ENCODE data around the gene IGFN1. TPM values are rescaled to one million over a fixed set of nuclear protein-coding genes. Genes with fewer than 3 reads are reported as not detected.
A peak's percentile ranks its signal among the peaks of the same experiment; 100 is the strongest.

IGFN1 gene
- total and polyA plus RNA-seq, 7 donors = under 0.01 to 0.55 (median 0.14) TPM; not detected in 3

DNA sequence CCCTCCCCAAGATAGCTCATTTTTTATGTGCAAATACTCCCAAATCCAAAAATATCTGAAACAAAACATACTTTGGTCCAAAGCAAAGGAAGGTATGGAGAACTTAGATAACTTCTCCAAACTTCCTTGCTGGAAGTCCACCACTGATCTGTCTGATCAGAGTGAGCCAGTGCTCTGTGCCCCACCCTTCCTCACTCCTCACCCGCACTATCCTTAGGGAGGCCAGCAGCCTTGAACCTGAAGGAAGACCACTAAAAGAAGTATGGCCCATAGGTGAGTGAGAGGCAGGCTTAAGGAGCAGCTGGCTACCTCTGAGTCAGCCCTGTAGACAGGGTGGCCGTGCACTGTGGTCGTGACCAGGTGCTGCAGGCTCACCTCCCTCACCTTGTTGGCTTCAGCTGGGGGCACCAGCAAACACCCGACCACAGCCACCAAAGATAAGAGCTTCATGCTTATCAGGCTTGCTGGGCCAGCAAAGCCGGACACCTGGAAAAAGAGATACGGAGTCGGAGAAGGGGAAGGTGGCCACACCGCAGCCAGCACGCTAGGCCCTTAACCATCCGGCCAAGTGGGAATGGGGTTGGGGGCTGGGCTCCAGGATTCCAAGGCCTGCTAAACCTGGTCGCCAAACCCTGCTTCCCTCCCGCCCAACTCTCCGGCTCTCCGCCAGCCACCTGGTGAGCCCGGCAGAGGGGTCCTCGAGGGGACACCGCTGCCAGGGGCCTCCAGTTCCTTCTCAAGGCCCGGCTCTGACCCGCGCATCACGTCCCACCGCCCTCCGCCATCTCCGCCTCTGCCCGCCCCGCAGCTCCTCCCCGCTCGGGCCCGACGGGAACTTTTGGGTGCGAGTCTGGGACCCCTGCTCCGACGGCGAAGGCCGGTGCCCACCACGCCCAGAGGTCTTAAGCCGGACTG, 36.9 kb upstream of the IGFN1 start:
- H3K9me3 ChIP-seq = no peaks in the 10 kb centered on the region
- no peak for DNase-seq
- H3K4me3 ChIP-seq = peak overlapping the region; percentile 65 to 91 (median 90)
- H3K27ac ChIP-seq = peak overlapping the region; percentile 78 to 86 (median 80)
- intact Hi-C loops (cut with DNase I) = loop anchor here (1.0 kb wide), 1 partner anchor 17 kb away; no protein-coding TSS in a partner anchor
- H3K4me1 ChIP-seq = peaks cover 0 to 20% (median 13%) of the 10 kb centered on the region in 4 donors
- TF ChIP-seq EP300 (IDR thresholded peaks at IDR 0.05) = no peak
- no peak for TF ChIP-seq POLR2A (IDR thresholded peaks at IDR 0.05)
- no peak for TF ChIP-seq CTCF (IDR thresholded peaks at IDR 0.05)
- no peak for TF ChIP-seq POLR2AphosphoS5 (IDR thresholded peaks at IDR 0.05)
- H3K36me3 ChIP-seq = peaks cover 0 to 32% (median 7%) of the 10 kb centered on the region in 4 donors
- no peaks in the 10 kb centered on the region for H3K27me3 ChIP-seq
- WGBS, 2 donors = 2 to 3% methylated on average over 37 of the region's 37 CpGs

DNA sequence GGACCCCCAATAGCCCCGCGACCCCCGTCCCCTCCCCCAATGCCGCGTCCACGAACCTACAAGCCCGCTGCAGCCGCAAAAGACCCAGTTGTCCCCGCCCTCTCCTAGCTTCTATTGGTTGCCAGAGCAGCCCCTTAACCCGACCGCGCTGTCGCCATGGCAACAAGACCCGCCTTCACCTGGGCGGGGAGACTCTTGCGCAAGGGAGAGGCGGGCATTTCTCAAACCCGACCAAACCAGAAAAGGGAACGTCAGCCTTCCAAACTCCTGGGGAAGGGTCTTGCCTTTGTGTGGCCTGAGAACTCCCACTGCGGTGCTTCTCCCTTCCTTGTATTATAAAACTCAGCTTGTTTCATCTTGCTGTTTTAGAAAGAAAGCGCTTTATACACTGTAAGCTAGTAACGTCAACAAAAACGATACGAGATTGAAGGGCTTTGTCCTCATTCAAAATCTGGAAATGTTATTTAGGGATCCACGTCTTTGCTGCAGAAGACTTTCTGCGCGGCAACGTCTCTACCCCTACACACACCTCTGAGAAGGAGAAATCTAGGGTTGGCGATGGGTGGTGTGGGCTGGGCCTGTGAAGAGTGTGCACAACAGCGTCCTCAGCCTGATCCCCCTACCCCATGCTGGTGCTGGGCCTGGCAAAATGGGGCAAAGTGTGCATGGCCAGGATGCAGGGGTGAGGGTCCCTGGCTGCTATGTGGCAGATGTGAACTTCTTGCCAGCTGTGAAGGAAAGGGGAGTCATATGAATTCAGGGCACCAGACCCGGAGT, 36.0 kb upstream of the IGFN1 start, which contains the start of gene TMEM9:
TMEM9 (minus strand) TSS at position 86 of the 777 bp plus-strand sequence. CDS start 551 bp downstream, outside the sequence.
- peak; percentile 99 for DNase-seq
- peak within 1 kb of the TSS; percentile 65 to 91 (median 90) for H3K4me3 ChIP-seq
- H3K27ac ChIP-seq = peak within 1 kb of the TSS; percentile 78 to 86 (median 80)
- intact Hi-C loops (cut with DNase I) = loop anchor here (1.0 kb wide), 1 partner anchor 16 kb away; no protein-coding TSS in a partner anchor
- H3K27me3 ChIP-seq = no peaks in the 10 kb centered on the region
- H3K36me3 ChIP-seq = peaks cover 0 to 23% (median 5%) of the 10 kb centered on the region in 4 donors
- H3K4me1 ChIP-seq = peaks cover 0 to 20% (median 13%) of the 10 kb centered on the region in 4 donors
- 8 to 12% methylated on average over 31 of the region's 31 CpGs for WGBS, 2 donors
- H3K9me3 ChIP-seq = no peaks in the 10 kb centered on the region
- TF ChIP-seq EP300 (IDR thresholded peaks at IDR 0.05) = no peak
- peak in 3 of 4 donors; percentile 43 to 69 (median 63) for TF ChIP-seq POLR2AphosphoS5 (IDR thresholded peaks at IDR 0.05)
- no peak for TF ChIP-seq CTCF (IDR thresholded peaks at IDR 0.05)
- no peak for TF ChIP-seq POLR2A (IDR thresholded peaks at IDR 0.05)

DNA sequence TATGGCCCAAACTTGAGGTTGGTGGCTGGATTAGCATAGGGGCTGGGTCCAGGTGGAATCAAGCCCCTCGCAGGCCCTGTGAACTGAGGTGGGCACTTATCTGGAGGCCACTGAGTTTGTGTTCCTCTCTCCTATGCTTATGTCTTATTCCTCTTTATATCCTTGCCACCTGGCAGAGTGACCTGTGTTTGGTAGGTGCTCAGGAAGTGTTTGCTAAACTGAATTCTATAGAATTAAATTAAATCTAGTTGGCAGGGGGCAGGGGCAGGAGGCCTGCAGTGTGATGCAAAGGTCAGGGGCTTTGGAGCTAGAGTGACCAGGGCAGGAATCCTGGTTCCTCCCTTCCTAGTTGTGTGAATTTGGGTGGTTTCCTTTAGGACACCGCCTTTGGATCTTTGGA, 35.3 kb upstream of the IGFN1 start:
- no peak for DNase-seq
- TF ChIP-seq CTCF (IDR thresholded peaks at IDR 0.05) (no peak), POLR2A (IDR thresholded peaks at IDR 0.05) (no peak), POLR2AphosphoS5 (IDR thresholded peaks at IDR 0.05) (no peak), EP300 (IDR thresholded peaks at IDR 0.05) (no peak)
- intact Hi-C loops (cut with DNase I) = no loop called here
- H3K36me3 ChIP-seq = peaks cover 0 to 16% (median 3%) of the 10 kb centered on the region in 4 donors
- no peaks in the 10 kb centered on the region for H3K9me3 ChIP-seq
- peaks cover 0 to 20% (median 13%) of the 10 kb centered on the region in 4 donors for H3K4me1 ChIP-seq
- H3K27ac ChIP-seq = no peak overlapping the region
- H3K27me3 ChIP-seq = no peaks in the 10 kb centered on the region
- H3K4me3 ChIP-seq = no peak overlapping the region
- 74 to 86% methylated on average over 2 of the region's 2 CpGs for WGBS, 2 donors

DNA sequence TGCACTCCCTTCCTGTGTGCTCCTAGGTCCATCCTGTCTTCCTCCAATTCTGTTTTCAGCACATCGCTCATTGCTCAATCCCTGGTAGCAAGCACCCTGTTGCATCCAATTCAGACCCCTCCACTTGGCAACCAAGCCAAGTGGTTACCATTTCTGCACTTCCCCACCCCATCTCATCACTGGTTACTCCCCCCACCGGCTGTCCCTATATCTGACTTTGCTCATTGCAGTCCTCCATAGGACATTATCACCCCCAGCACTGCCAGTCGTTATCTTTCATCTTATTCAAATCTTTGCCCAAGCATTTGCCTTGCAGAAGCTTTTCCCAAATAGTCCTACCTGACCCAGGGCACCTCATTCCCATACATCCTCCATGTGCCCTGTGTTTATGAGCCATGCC, 34.3 kb upstream of the IGFN1 start:
- TF ChIP-seq CTCF (IDR thresholded peaks at IDR 0.05) = no peak
- TF ChIP-seq POLR2AphosphoS5 (IDR thresholded peaks at IDR 0.05) = no peak
- no peak for TF ChIP-seq POLR2A (IDR thresholded peaks at IDR 0.05)
- no peak for TF ChIP-seq EP300 (IDR thresholded peaks at IDR 0.05)
- intact Hi-C loops (cut with DNase I) = no loop called here
- Histone ChIP-seq H3K4me1 (peaks cover 0 to 20% (median 13%) of the 10 kb centered on the region in 4 donors), H3K27ac (no peak overlapping the region), H3K4me3 (no peak overlapping the region), H3K9me3 (no peaks in the 10 kb centered on the region), H3K27me3 (no peaks in the 10 kb centered on the region), H3K36me3 (peaks cover 0 to 6% (median 2%) of the 10 kb centered on the region in 4 donors)
- DNase-seq = no peak
- 89 to 91% methylated on average over 3 of the region's 3 CpGs for WGBS, 2 donors
